ENCODE measurements around the gene NUS1. TPM values are rescaled to one million over a fixed set of nuclear protein-coding genes. Genes with fewer than 3 reads are reported as not detected.

NUS1 gene
- total RNA-seq (2014; rRNA removed; shearing (Covaris generic)) (67.7 and 69.0 TPM in 2 replicates), polyA plus RNA-seq (2016; fragmentation: Nextera tagmentation; extraction: Ambion mirVana) (34.6 and 38.3 TPM in 2 replicates)
- long read RNA-seq, full-length matches to known transcripts: 1 of 2 reads
- long read RNA-seq, partial matches to known transcripts: 0 of 2 reads
- long read RNA-seq, other reads (novel, unspliced or antisense): 1 of 2 reads

- no peaks in the 10 kb centered on the region for H3K36me3 ChIP-seq (ENCODE audit: insufficient read depth)
- ATAC-seq (peak; percentile 94), DNase-seq (ENCODE audit: low spot score) (peak; percentile 99)
- no peaks in the 10 kb centered on the region for H3F3A ChIP-seq (replicated peaks; ENCODE audit: low read depth)
- no peaks in the 10 kb centered on the region for H3K9me2 ChIP-seq (ENCODE audit: insufficient read depth)
- no peaks in the 10 kb centered on the region for H3K27me3 ChIP-seq (ENCODE audit: insufficient read depth)
- H3K27ac Mint-ChIP-seq: peak within 1 kb of the TSS; percentile 94
- peak within 1 kb of the TSS; percentile 82 for H3K4me3 Mint-ChIP-seq
- peak; percentile 72 to 89 for TF ChIP-seq CTCF (conservative IDR thresholded peaks at IDR 0.05; ENCODE audit: low read depth in 2 of 2)
- TF ChIP-seq EZH2phosphoT487 (IDR thresholded peaks at IDR 0.05; ENCODE audit: unreplicated experiment): no peak
- peak; percentile 83 for TF ChIP-seq ETS1 (IDR thresholded peaks at IDR 0.05)
- TF ChIP-seq ZNF114 (CRISPR knock-in tag; IDR thresholded peaks at IDR 0.05): no peak
- TF ChIP-seq CREB1 (CRISPR knock-in tag; IDR thresholded peaks at IDR 0.05; ENCODE audit: low read depth): peak; percentile 93
- peak; percentile 22; the same call in 1 of the 2 replicates for TF ChIP-seq NANOG (IDR thresholded peaks at IDR 0.05; ENCODE audit: borderline replicate concordance)
- peak; percentile 53 for TF ChIP-seq POLR2AphosphoS5 (IDR thresholded peaks at IDR 0.05; ENCODE audit: low read depth)
- peaks cover 25% of the 10 kb centered on the region for H3K4me1 Mint-ChIP-seq
- peaks cover 8% of the 10 kb centered on the region; the same call in 2 of the 3 replicates for H3K9me3 Mint-ChIP-seq
- no peaks in the 10 kb centered on the region for H3K27me3 Mint-ChIP-seq (ENCODE audit: insufficient read depth, low read depth, poor library complexity)
- peaks cover 21% of the 10 kb centered on the region for H3K36me3 Mint-ChIP-seq (ENCODE audit: low read depth)
- 0 out of 2 replicates have a peak within 1 kb of the TSS, but pooled peaks have one; percentile 19 for H3K27ac ChIP-seq (ENCODE audit: low read depth)
- H4K20me1 ChIP-seq (replicated peaks; ENCODE audit: insufficient read depth): peaks cover 38% of the 10 kb centered on the region
- peak within 1 kb of the TSS; percentile 90; the same call in 1 of the 2 replicates for H2AFZ ChIP-seq
- H3K4me1 ChIP-seq (ENCODE audit: insufficient read depth): peaks cover 21% of the 10 kb centered on the region
- peak within 1 kb of the TSS; percentile 98 for H3K4me3 ChIP-seq
- peaks cover 48% of the 10 kb centered on the region for H3K79me2 ChIP-seq (replicated peaks; ENCODE audit: insufficient read depth)
- peak within 1 kb of the TSS; percentile 87 for H3K4me2 ChIP-seq
Measured at GRCh38 chr6:117674991-117675657, at the start of gene NUS1. Gene NUS1, plus strand, starts transcription at chr6:117675469. Its CDS starts 202 bp downstream, at chr6:117675671.

GRCh38 chr6:117627533-117627932 is 47.7 kb upstream of the NUS1 start:
- Histone ChIP-seq H3K4me3 (no peak overlapping the region), H3K9me2 (ENCODE audit: insufficient read depth) (peaks cover 8% of the 10 kb centered on the region; the same call in 1 of the 2 replicates), H2AFZ (no peak overlapping the region), H3K36me3 (ENCODE audit: insufficient read depth) (peaks cover 18% of the 10 kb centered on the region), H3K79me2 (replicated peaks; ENCODE audit: insufficient read depth) (no peaks in the 10 kb centered on the region), H3K27ac (ENCODE audit: low read depth) (no peak overlapping the region), H3F3A (replicated peaks; ENCODE audit: low read depth) (no peaks in the 10 kb centered on the region), H4K20me1 (replicated peaks; ENCODE audit: insufficient read depth) (no peaks in the 10 kb centered on the region), H3K4me1 (ENCODE audit: insufficient read depth) (no peaks in the 10 kb centered on the region), H3K4me2 (no peak overlapping the region), H3K27me3 (ENCODE audit: insufficient read depth) (no peaks in the 10 kb centered on the region)
- no peaks in the 10 kb centered on the region for H3K4me1 Mint-ChIP-seq
- no peak for TF ChIP-seq EZH2phosphoT487 (IDR thresholded peaks at IDR 0.05; ENCODE audit: unreplicated experiment)
- TF ChIP-seq CTCF (conservative IDR thresholded peaks at IDR 0.05; ENCODE audit: low read depth in 2 of 2): no peak
- TF ChIP-seq STAT1 (IDR thresholded peaks at IDR 0.05; ENCODE audit: unreplicated experiment): no peak
- TF ChIP-seq ZNF114 (CRISPR knock-in tag; IDR thresholded peaks at IDR 0.05): no peak
- no peak for TF ChIP-seq CREB1 (CRISPR knock-in tag; IDR thresholded peaks at IDR 0.05; ENCODE audit: low read depth)
- TF ChIP-seq NANOG (IDR thresholded peaks at IDR 0.05; ENCODE audit: borderline replicate concordance): no peak
- peaks cover 2% of the 10 kb centered on the region for H3K27me3 Mint-ChIP-seq (ENCODE audit: insufficient read depth, low read depth, poor library complexity)
- no peak for DNase-seq (ENCODE audit: low spot score)
- no peak for ATAC-seq
- peaks cover 66% of the 10 kb centered on the region for H3K36me3 Mint-ChIP-seq (ENCODE audit: low read depth)
- no peak overlapping the region for H3K4me3 Mint-ChIP-seq
- H3K27ac Mint-ChIP-seq: no peak overlapping the region
- H3K9me3 Mint-ChIP-seq: peaks cover 69% of the 10 kb centered on the region
